Left kidney (tissue), 2 donors: Measurements from ENCODE around the gene SMOC2. TPM values are rescaled to one million over a fixed set of nuclear protein-coding genes. Genes with fewer than 3 reads are reported as not detected.
"Not testable (repeated sequence)": the region's sequence is repeated elsewhere in the genome, so short reads cannot be mapped to it uniquely, and the experiment has no call there.

Experiments
- DNase-seq: peaks from one replicate; pipeline ENCODE4 v3.0.0-alpha.2; 2013
- polyA plus RNA-seq: library from polyadenylated mRNA; unstranded; fragments of 120-200 nt; gene quantifications from one replicate; pipeline ENCODE4 v1.2.1, GENCODE V29; 2013; ENCODE audit not compliant: insufficient read length

SMOC2 gene
- polyA plus RNA-seq, 1 donor, result 20.5 TPM

GRCh38 chr6:168538188-168538891 is 97.4 kb downstream of the SMOC2 start:
- DNase-seq, result not testable (repeated sequence)

GRCh38 chr6:168538892-168539811 is 98.2 kb downstream of the SMOC2 start:
- DNase-seq, result no peak

- DNase-seq, result no peak
Measured at GRCh38 chr6:168540713-168541291, 99.8 kb downstream of the SMOC2 start.

- no peak for DNase-seq
Measured at GRCh38 chr6:168541307-168541706, 100.3 kb downstream of the SMOC2 start.

GRCh38 chr6:168542301-168542700 is 101.3 kb downstream of the SMOC2 start:
- no peak for DNase-seq

DNA sequence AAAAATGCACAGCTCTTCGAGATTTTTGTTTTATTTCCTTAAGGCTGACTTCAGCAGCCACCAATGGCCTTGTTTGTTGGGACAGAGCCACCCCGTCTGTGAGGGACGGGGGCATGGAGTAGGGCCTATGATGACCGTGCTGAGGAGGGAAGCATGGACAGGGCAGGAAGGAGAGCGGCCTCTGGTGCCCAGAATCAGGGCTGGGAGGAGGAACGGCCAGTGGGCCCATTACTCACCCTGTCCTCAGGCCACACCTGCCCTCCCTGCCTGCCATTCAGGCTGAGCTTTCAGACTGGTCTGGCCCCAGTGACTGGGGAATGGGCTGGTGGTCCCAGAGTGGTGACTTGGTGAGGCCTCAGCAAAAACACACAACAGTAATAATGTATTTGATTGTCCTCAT is 104.4 kb downstream of the SMOC2 start:
- no peak for DNase-seq

GRCh38 chr6:168546151-168546550 is 105.2 kb downstream of the SMOC2 start:
- no peak for DNase-seq

DNA sequence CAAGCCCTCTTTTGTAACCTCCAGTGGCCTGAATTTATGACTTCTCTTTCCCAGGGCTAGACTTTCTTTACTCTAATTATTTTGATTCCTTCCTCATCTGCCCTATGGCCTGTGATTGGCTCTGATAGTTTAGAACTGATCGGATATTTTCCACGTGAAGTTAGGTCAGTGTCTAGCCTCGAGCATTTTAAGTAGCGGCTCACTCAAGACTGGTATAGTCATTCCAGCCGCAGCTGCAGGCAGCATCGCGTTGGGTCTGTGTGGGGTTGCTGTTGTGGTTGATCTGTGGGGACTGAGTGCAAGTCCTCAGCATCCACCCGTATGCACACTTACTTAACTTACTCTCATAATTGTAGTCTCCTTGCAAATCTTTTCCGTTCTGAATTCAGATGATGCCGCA is 105.7 kb downstream of the SMOC2 start:
- DNase-seq, result no peak

GRCh38 chr6:168550326-168550725 is 109.3 kb downstream of the SMOC2 start:
- no peak for DNase-seq

- DNase-seq, result no peak
Measured at GRCh38 chr6:168554472-168554871, 113.5 kb downstream of the SMOC2 start.

DNA sequence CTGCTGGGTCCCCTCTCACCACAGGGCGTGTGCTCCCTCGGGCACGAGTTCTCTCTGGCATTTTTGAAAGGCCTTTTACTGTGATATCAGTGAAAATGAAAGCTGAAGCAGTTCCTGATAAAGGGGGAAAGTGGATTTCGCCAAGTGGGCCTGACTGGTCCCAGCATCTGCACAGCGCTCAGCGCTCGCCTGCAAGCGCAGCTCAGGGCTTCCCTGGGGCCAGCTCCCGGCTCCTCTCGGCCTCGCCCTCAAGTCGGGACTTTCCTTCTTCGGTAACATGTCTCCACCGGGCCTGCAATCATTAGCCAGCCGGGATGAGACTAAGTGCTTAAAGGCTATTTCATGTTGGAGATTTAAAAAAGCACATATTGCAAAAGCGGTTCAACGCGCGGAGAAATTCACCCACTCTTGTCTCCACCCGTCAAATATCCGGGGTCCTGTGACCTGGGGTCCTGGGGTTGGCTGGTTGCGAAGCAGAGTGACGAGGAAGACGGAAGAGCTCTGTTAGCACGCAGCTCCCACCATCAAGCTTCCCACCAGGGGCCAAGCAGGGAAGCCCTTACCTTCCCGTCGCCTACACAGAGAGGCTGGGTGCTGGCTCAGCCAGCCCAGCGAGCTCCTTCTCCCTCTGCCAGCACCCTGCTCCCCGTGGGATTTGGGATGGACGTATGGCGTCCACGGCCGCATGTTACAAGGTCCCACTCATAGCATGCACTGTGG is 114.1 kb downstream of the SMOC2 start:
- DNase-seq, result no peak

- no peak for DNase-seq
Measured at GRCh38 chr6:168555618-168556273, 114.8 kb downstream of the SMOC2 start.

DNA sequence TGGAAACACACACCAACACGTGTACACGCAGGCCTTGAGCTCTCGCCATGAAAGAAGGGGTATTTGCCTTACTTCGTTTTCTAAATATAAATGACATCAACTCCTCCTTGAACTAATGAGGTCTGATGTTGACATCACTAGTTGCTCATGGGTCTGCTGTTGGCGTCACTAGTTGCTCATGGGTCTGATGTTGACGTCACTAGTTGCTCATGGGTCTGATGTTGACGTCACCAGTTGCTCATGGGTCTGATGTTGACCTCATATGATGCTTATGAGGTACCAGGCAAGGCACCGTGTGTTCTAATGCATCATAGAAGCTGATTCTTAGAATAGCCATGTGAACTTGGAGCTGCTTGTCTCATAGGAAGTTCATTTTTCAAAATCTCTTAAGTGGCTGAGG is 116.5 kb downstream of the SMOC2 start:
- no peak for DNase-seq

- DNase-seq, result no peak
Measured at GRCh38 chr6:168558686-168559085, 117.7 kb downstream of the SMOC2 start.

DNA sequence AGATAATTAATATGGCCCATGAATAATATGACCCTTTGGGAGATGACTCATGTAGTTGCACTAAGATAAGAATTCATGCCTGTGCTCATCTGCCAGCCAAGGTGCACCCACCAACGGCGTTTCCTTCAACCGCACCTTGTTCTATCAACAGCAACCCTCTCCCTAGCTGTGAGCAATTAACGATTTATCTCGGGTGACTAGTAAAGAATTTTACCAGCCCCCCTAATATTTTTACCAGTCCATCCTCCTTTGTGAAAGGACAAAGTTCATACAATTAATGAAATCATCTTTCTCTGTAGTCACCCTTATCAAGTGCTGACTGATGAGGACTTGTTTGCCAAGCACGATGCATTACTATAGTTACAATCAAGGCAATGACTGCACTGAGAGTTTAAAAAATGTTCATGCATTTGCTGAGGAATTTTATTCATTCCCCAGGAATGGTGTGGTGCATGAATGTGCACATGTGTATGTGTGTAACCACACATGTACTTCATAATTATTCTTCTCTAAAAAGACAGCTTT is 118.7 kb downstream of the SMOC2 start:
- no peak for DNase-seq

DNA sequence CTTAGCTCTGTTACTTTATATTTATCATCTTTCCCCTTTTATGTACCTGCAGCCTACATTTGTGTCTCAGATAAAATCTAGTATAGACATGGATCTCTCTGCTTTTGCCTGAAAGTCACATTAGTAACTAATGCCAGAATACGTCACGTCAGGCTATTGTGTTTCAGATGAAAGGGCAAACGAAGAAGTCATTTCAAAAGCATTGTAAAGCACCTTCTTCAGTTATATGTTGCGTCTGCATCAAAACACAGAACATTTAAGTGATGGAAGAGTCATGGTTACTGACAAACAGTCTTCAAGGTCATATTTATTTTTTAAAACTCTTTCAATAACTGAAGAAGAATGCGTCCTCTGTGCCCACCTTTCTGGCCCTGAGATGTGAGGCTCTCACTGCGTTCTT is 119.1 kb downstream of the SMOC2 start:
- no peak for DNase-seq

DNA sequence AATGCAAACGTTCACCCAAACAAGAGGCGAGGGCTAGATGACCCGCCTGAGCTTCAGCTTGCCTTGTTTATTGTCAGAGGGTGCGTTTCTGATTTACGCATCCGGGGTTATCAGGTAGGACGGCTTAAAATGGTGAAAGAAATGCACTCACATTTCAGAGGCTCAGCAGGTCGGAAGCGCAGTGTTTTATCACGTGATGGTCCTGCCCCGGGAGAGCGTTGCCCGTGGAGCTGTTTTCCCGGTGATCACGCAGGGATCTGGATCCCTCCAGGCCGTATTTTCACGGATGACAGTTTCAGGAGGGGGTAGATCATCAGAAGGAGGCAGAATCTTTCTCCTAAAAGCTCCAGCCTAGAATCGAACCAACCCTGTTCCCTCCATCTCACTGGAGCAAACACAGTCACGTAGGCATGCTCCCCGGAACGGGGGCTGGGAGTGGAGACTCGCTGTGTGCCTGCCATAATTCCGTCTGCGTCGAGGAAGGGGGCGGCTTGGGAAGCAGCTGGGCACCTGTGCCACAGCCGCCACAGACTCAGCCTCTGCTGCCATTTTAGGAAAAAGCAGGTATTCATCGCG is 121.7 kb downstream of the SMOC2 start:
- DNase-seq, result no peak

DNA sequence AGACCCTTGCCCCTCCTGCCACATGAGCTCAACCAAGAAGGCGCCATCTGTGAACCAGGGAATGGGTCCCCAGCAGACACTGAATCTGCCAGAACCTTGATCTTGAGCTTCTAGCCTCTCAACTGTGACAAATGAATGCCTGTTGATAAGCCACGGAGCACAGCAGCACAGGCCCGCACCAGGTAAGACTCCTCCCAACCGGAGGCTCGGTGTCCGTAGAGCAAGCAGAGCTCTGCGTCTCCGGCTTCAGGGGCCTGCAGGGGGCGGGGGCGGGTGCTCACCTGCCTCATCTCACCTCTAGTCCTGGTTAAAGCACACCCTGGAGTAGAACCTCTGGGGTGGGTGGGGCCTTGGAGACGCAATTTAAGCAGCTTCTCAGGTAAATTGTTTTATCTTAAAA is 122.7 kb downstream of the SMOC2 start:
- DNase-seq, result no peak

GRCh38 chr6:168565112-168565511 is 124.1 kb downstream of the SMOC2 start:
- no peak for DNase-seq

DNA sequence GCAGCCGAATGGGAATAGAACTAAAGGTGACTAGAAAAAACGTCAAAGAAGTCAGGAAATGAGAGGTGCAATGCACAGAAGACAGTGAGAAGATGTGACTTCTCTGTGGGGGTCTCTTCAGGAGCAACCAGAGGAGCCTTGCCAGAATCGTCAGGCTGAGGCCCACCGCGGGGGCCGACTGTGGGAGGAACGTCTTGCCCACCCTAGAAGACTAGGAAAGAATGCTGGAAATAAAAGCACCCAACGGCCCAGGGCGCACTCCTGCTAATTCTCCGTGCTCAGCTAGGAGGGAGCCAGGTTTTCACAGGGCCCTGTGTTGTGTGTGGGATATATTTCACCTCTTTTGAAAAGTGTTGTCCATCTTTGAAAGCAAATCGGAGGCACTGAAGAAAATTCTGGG is 129.2 kb downstream of the SMOC2 start:
- DNase-seq, result no peak

GRCh38 chr6:168571268-168571667 is 130.3 kb downstream of the SMOC2 start:
- no peak for DNase-seq
